K562 (cell line): ENCODE measurements around the gene TXNIP. TPM values are rescaled to one million over a fixed set of nuclear protein-coding genes. Genes with fewer than 3 reads are reported as not detected.

Experiments
- polyA plus RNA-seq, 8 experiments: library from polyadenylated mRNA; depleted of rRNA in 4 of 8; stranded (reverse) in 5 of 8; unstranded in 3 of 8; fragments of >200 nt; fragmentation: Nextera tagmentation in 2 of 8; fragmentation: Illumina TruSeq in 1 of 8; extraction: Ambion mirVana in 2 of 8; extraction: Trizol in 1 of 8; gene quantifications; 2 replicates each; pipeline versions ENCODE4 v1.2.1 to v1.2.3, GENCODE V29; 2011 to 2014; ENCODE audit warnings: inconsistent platforms in 1 of 8, missing spikeins in 1 of 8
- total RNA-seq, 7 experiments: library from RNA; depleted of rRNA in 6 of 7; stranded (reverse); fragments of >200 nt in 6 of 7; fragmentation: Illumina TruSeq in 2 of 7; extraction: Trizol in 2 of 7; gene quantifications; 2 replicates each; pipeline versions ENCODE4 v1.2.1 to v1.2.3, GENCODE V29; 2011 to 2021; ENCODE audit warnings: low replicate concordance in 1 of 7
- TF ChIP-seq, protein P1 (sequence below), 2 experiments: fragments of 450-650 bp; IDR thresholded peaks; 2 replicates each; pipeline ENCODE4 v1.6.1; 2016; ENCODE audit warnings: mild to moderate bottlenecking in 2 of 2, borderline replicate concordance in 1 of 2, low read depth in 1 of 2, moderate library complexity in 1 of 2
- TF ChIP-seq, protein P2 (sequence below): fragments of 450-650 bp; IDR thresholded peaks from 2 replicates; pipeline ENCODE4 v1.6.1; 2016; ENCODE audit warnings: mild to moderate bottlenecking, moderate library complexity
- TF ChIP-seq, protein P3 (sequence below): fragments of 450-650 bp; IDR thresholded peaks from 2 replicates; pipeline ENCODE4 v1.7.0; 2016; ENCODE audit warnings: borderline replicate concordance

TXNIP gene
- total and polyA plus RNA-seq, 9 of the 15 experiments (the other 6 are each of a cell fraction or from before 2014, with no cell fraction given): 120 to 499 (median 257) TPM

DNA sequence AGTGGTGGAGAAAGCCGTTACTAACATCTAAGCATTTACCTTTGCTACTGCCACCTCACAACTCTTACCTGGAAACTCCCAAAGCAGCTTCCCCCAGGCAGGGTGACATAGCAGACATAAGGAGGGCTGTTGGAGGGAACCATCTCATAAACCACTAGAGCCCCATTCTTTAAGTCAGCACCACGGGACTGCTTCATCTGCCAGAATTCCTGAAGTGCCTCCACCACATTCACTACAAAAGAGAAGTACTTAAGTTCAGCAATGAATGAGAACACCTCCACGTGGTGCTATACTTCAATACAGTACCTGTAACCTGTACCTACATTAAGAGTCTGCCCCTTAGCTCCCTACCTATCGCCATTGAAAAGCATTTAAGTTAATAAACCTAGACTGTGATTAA is 48.8 kb downstream of the TXNIP start (continued):
- TF ChIP-seq, protein P1, sequence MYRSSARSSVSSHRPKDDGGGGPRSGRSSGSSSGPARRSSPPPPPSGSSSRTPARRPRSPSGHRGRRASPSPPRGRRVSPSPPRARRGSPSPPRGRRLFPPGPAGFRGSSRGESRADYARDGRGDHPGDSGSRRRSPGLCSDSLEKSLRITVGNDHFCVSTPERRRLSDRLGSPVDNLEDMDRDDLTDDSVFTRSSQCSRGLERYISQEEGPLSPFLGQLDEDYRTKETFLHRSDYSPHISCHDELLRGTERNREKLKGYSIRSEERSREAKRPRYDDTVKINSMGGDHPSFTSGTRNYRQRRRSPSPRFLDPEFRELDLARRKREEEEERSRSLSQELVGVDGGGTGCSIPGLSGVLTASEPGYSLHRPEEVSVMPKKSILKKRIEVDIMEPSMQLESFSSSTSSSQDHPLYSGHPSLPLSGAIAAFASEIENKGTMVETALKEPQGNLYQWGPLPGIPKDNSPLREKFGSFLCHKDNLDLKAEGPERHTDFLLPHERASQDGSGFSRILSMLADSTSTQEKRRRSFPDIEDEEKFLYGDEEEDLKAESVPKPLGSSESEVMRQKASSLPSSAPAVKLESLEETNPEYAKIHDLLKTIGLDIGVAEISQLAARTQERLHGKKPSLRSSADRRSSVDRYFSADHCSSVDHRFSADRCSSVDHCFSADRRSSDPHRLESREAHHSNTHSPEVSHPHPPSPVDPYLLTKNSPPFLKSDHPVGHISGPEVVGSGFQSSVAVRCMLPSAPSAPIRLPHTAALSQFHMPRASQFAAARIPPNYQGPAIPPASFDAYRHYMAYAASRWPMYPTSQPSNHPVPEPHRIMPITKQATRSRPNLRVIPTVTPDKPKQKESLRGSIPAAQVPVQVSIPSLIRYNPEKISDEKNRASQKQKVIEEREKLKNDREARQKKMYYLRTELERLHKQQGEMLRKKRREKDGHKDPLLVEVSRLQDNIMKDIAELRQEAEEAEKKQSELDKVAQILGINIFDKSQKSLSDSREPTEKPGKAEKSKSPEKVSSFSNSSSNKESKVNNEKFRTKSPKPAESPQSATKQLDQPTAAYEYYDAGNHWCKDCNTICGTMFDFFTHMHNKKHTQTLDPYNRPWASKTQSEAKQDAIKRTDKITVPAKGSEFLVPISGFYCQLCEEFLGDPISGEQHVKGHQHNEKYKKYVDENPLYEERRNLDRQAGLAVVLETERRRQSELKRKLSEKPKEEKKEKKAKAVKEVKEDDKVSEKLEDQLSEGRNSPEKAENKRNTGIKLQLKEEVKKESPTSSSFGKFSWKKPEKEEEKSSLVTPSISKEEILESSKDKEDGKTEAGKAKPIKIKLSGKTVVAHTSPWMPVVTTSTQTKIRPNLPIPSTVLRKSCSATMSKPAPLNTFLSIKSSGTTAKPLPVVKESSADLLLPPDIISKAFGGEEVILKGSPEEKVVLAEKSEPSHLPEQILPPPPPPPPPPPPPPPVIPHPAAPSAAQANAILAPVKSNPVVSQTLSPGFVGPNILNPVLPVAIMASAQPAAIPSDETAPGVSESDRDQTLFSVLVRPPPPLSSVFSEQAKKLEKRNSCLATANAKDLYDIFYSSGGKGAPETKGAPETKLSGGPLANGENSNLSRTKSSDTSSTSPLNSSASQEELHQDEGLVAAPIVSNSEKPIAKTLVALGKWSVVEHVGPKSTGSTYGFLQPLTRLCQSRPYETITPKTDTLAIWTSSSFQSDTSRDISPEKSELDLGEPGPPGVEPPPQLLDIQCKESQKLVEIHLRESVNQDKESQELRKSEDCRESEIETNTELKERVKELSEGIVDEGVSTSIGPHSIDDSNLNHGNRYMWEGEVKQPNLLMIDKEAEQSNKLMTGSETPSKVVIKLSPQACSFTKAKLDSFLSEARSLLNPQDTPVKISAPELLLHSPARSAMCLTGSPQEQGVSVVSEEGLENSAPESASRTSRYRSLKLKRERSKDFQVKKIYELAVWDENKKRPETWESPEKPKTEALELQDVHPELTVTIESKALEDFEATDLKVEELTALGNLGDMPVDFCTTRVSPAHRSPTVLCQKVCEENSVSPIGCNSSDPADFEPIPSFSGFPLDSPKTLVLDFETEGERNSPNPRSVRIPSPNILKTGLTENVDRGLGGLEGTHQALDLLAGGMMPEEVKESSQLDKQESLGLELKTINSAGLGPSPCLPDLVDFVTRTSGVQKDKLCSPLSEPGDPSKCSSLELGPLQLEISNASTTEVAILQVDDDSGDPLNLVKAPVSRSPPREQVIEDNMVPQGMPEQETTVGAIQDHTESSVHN (IDR thresholded peaks at IDR 0.05; ENCODE audit: borderline replicate concordance in 1 of 2, low read depth in 1 of 2): no peak
- TF ChIP-seq, protein P2, sequence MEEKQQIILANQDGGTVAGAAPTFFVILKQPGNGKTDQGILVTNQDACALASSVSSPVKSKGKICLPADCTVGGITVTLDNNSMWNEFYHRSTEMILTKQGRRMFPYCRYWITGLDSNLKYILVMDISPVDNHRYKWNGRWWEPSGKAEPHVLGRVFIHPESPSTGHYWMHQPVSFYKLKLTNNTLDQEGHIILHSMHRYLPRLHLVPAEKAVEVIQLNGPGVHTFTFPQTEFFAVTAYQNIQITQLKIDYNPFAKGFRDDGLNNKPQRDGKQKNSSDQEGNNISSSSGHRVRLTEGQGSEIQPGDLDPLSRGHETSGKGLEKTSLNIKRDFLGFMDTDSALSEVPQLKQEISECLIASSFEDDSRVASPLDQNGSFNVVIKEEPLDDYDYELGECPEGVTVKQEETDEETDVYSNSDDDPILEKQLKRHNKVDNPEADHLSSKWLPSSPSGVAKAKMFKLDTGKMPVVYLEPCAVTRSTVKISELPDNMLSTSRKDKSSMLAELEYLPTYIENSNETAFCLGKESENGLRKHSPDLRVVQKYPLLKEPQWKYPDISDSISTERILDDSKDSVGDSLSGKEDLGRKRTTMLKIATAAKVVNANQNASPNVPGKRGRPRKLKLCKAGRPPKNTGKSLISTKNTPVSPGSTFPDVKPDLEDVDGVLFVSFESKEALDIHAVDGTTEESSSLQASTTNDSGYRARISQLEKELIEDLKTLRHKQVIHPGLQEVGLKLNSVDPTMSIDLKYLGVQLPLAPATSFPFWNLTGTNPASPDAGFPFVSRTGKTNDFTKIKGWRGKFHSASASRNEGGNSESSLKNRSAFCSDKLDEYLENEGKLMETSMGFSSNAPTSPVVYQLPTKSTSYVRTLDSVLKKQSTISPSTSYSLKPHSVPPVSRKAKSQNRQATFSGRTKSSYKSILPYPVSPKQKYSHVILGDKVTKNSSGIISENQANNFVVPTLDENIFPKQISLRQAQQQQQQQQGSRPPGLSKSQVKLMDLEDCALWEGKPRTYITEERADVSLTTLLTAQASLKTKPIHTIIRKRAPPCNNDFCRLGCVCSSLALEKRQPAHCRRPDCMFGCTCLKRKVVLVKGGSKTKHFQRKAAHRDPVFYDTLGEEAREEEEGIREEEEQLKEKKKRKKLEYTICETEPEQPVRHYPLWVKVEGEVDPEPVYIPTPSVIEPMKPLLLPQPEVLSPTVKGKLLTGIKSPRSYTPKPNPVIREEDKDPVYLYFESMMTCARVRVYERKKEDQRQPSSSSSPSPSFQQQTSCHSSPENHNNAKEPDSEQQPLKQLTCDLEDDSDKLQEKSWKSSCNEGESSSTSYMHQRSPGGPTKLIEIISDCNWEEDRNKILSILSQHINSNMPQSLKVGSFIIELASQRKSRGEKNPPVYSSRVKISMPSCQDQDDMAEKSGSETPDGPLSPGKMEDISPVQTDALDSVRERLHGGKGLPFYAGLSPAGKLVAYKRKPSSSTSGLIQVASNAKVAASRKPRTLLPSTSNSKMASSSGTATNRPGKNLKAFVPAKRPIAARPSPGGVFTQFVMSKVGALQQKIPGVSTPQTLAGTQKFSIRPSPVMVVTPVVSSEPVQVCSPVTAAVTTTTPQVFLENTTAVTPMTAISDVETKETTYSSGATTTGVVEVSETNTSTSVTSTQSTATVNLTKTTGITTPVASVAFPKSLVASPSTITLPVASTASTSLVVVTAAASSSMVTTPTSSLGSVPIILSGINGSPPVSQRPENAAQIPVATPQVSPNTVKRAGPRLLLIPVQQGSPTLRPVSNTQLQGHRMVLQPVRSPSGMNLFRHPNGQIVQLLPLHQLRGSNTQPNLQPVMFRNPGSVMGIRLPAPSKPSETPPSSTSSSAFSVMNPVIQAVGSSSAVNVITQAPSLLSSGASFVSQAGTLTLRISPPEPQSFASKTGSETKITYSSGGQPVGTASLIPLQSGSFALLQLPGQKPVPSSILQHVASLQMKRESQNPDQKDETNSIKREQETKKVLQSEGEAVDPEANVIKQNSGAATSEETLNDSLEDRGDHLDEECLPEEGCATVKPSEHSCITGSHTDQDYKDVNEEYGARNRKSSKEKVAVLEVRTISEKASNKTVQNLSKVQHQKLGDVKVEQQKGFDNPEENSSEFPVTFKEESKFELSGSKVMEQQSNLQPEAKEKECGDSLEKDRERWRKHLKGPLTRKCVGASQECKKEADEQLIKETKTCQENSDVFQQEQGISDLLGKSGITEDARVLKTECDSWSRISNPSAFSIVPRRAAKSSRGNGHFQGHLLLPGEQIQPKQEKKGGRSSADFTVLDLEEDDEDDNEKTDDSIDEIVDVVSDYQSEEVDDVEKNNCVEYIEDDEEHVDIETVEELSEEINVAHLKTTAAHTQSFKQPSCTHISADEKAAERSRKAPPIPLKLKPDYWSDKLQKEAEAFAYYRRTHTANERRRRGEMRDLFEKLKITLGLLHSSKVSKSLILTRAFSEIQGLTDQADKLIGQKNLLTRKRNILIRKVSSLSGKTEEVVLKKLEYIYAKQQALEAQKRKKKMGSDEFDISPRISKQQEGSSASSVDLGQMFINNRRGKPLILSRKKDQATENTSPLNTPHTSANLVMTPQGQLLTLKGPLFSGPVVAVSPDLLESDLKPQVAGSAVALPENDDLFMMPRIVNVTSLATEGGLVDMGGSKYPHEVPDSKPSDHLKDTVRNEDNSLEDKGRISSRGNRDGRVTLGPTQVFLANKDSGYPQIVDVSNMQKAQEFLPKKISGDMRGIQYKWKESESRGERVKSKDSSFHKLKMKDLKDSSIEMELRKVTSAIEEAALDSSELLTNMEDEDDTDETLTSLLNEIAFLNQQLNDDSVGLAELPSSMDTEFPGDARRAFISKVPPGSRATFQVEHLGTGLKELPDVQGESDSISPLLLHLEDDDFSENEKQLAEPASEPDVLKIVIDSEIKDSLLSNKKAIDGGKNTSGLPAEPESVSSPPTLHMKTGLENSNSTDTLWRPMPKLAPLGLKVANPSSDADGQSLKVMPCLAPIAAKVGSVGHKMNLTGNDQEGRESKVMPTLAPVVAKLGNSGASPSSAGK: no peak
- TF ChIP-seq, protein P3, sequence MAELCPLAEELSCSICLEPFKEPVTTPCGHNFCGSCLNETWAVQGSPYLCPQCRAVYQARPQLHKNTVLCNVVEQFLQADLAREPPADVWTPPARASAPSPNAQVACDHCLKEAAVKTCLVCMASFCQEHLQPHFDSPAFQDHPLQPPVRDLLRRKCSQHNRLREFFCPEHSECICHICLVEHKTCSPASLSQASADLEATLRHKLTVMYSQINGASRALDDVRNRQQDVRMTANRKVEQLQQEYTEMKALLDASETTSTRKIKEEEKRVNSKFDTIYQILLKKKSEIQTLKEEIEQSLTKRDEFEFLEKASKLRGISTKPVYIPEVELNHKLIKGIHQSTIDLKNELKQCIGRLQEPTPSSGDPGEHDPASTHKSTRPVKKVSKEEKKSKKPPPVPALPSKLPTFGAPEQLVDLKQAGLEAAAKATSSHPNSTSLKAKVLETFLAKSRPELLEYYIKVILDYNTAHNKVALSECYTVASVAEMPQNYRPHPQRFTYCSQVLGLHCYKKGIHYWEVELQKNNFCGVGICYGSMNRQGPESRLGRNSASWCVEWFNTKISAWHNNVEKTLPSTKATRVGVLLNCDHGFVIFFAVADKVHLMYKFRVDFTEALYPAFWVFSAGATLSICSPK: no peak
- TF ChIP-seq, all 486 proteins: peak for 0
